HepG2 (cell line): ENCODE results near the gene SORBS2. TPM values are rescaled to one million over a fixed set of nuclear protein-coding genes. Genes with fewer than 3 reads are reported as not detected.

ENCODE experiments used
- ATF7 ChIP-seq, 2 experiments: fragments of 450-650 bp in 1 of 2; sonication (generic) in 1 of 2; formaldehyde crosslinking in 1 of 2; IDR thresholded peaks; 2 replicates each; pipeline versions ENCODE4 v1.4.0 to v1.6.1; 2016 to 2020; ENCODE audit warnings: antibody characterized with exemption in 1 of 2, mild to moderate bottlenecking in 1 of 2, missing genetic modification reagents in 1 of 2
- ATM ChIP-seq: fragments of 450-650 bp; IDR thresholded peaks from 2 replicates; pipeline ENCODE4 v1.7.1; 2017; ENCODE audit warnings: mild to moderate bottlenecking, borderline replicate concordance
- E2F5 ChIP-seq: sonication (generic); formaldehyde crosslinking; conservative IDR thresholded peaks from 2 replicates; pipeline ENCODE4 v1.4.0; 2020; ENCODE audit warnings: missing genetic modification reagents
- GABPB1 ChIP-seq: IDR thresholded peaks from 2 replicates; pipeline ENCODE4 v1.6.1; 2016; ENCODE audit warnings: mild to moderate bottlenecking, missing genetic modification reagents, moderate library complexity, missing compliant biosample characterization
- GTF3A ChIP-seq: sonication (generic); formaldehyde crosslinking; conservative IDR thresholded peaks from 2 replicates; pipeline ENCODE4 v1.4.0; 2020; ENCODE audit warnings: mild to moderate bottlenecking, missing genetic modification reagents
- ISL2 ChIP-seq: sonication (generic); formaldehyde crosslinking; IDR thresholded peaks from 2 replicates; pipeline ENCODE4 v1.5.0; 2020; ENCODE audit warnings: missing genetic modification reagents
- LCORL ChIP-seq, 2 experiments: fragments of 450-650 bp in 1 of 2; sonication (generic) in 1 of 2; formaldehyde crosslinking in 1 of 2; IDR thresholded peaks; 2 replicates each; pipeline versions ENCODE4 v1.5.0 to v1.6.1; 2017 to 2020; ENCODE audit warnings: antibody characterized with exemption in 1 of 2, missing genetic modification reagents in 1 of 2
- MIER3 ChIP-seq: IDR thresholded peaks from 2 replicates; pipeline ENCODE4 v1.6.1; 2016; ENCODE audit warnings: missing compliant biosample characterization, borderline replicate concordance
- NFRKB ChIP-seq: fragments of 450-650 bp; IDR thresholded peaks from 2 replicates; pipeline ENCODE4 v1.6.1; 2017
- NPAS2 ChIP-seq: sonication (generic); formaldehyde crosslinking; IDR thresholded peaks from 2 replicates; pipeline ENCODE4 v1.8.0; 2022; ENCODE audit warnings: mild to moderate bottlenecking, missing genetic modification reagents, borderline replicate concordance
- PCBP1 ChIP-seq: fragments of 200-400 bp; formaldehyde crosslinking; IDR thresholded peaks from 2 replicates; pipeline ENCODE4 v1.6.1; 2017; ENCODE audit warnings: mild to moderate bottlenecking, low read depth, low read length, borderline replicate concordance
- SALL2 ChIP-seq: sonication (generic); formaldehyde crosslinking; IDR thresholded peaks from 2 replicates; pipeline ENCODE4 v1.8.1; 2023; ENCODE audit warnings: mild to moderate bottlenecking, missing genetic modification reagents, inconsistent platforms
- ZFP37 ChIP-seq: sonication (generic); formaldehyde crosslinking; IDR thresholded peaks from 2 replicates; pipeline ENCODE4 v1.4.0; 2020; ENCODE audit warnings: missing genetic modification reagents, borderline replicate concordance
- ZNF264 ChIP-seq: sonication (generic); formaldehyde crosslinking; IDR thresholded peaks from 2 replicates; pipeline ENCODE4 v1.4.0; 2020; ENCODE audit warnings: missing genetic modification reagents
- ZNF331 ChIP-seq: sonication (generic); formaldehyde crosslinking; IDR thresholded peaks from 2 replicates; pipeline ENCODE4 v1.4.0; 2020; ENCODE audit warnings: missing genetic modification reagents
- ZNF724P ChIP-seq: sonication (generic); formaldehyde crosslinking; IDR thresholded peaks from 2 replicates; pipeline ENCODE4 v1.8.0; 2022; ENCODE audit warnings: missing genetic modification reagents, borderline replicate concordance
- ZNF790 ChIP-seq: sonication (generic); formaldehyde crosslinking; IDR thresholded peaks from 2 replicates; pipeline ENCODE4 v1.8.0; 2022; ENCODE audit warnings: missing genetic modification reagents, mild to moderate bottlenecking, borderline replicate concordance
- polyA plus RNA-seq, 8 experiments: library from polyadenylated mRNA; depleted of rRNA in 3 of 8; stranded (reverse) in 7 of 8; unstranded in 1 of 8; fragments of >200 nt; fragmentation: Illumina TruSeq in 4 of 8; extraction: Trizol in 4 of 8; gene quantifications; 2 replicates each; pipeline versions ENCODE4 v1.2.1 to v1.2.3, GENCODE V29; 2011 to 2016; ENCODE audit warnings: low read depth in 4 of 8, missing spikeins in 1 of 8, mixed read lengths in 1 of 8; ENCODE audit not compliant: insufficient read depth in 1 of 8
- total RNA-seq, 5 experiments: library from RNA; depleted of rRNA; stranded (reverse); fragments of >200 nt; fragmentation: Illumina TruSeq; extraction: Trizol; gene quantifications; 2 replicates each; pipeline ENCODE4 v1.2.3, GENCODE V29; 2016; ENCODE audit warnings: low read depth in 1 of 5
- TF ChIP-seq, protein P1 (sequence below): sonication (generic); formaldehyde crosslinking; IDR thresholded peaks from 2 replicates; pipeline ENCODE4 v1.8.1; 2023; ENCODE audit warnings: mild to moderate bottlenecking, missing genetic modification reagents
- TF ChIP-seq, protein P2 (sequence below): sonication (generic); formaldehyde crosslinking; IDR thresholded peaks from 2 replicates; pipeline ENCODE4 v1.4.0; 2020; ENCODE audit warnings: missing genetic modification reagents, borderline replicate concordance

Gene SORBS2
- total and polyA plus RNA-seq, 2 of the 13 experiments (the other 11 are each of a cell fraction or from before 2014, with no cell fraction given), result 25.0 to 80.5 TPM

DNA sequence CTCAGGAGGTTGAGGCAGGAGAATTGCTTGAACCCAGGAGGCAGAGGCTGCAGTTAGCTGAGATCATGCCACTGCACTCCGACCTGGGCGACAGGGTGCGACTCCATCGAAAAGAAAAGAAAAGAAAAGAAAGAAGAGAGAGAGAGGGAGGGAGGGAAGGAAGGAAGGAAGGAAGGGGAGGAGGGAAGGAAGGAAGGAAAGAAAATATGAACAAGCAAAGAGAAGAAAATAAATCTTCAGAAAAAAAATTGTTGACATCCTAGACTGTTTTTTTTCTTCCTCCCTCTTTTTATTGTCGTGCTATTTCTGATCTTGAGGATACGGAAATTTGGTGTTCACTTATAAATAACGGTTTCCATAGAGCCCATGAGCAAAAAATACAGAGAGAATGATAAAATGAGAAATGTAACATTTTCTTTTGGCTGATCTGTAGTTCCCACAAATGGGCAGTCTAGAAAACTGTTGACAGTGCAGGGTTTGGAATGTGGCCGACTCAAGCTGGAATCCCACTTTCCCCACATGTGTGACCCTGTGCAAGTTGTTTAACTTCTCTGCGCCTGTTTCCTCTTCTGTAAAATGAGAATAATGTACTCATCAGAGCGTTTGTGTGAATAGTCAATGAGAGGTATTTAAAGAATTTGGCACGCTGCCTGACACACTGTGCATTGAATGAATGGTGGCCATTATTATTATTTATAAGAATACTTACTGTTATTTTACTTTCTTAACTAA is 19.4 kb downstream of the SORBS2 start (continued):
- no peak for TF ChIP-seq GTF3A (CRISPR knock-in tag)
- TF ChIP-seq ISL2 (CRISPR knock-in tag), result peak; percentile 46; the same call in 1 of the 2 replicates
- TF ChIP-seq ATM, result no peak
- no peak for TF ChIP-seq SALL2 (CRISPR knock-in tag)
- no peak for TF ChIP-seq E2F5 (CRISPR knock-in tag)
- TF ChIP-seq PCBP1, result no peak
- TF ChIP-seq NPAS2 (CRISPR knock-in tag), result no peak
- no peak for TF ChIP-seq NFRKB
- no peak for TF ChIP-seq GABPB1 (CRISPR knock-in tag)
- TF ChIP-seq, protein P1, sequence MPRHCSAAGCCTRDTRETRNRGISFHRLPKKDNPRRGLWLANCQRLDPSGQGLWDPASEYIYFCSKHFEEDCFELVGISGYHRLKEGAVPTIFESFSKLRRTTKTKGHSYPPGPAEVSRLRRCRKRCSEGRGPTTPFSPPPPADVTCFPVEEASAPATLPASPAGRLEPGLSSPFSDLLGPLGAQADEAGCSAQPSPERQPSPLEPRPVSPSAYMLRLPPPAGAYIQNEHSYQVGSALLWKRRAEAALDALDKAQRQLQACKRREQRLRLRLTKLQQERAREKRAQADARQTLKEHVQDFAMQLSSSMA (CRISPR knock-in tag), result no peak
- TF ChIP-seq MIER3 (CRISPR knock-in tag), result no peak
- no peak for TF ChIP-seq ZNF331 (CRISPR knock-in tag)
- no peak for TF ChIP-seq ZNF724P (CRISPR knock-in tag)
- TF ChIP-seq ZNF264 (CRISPR knock-in tag), result no peak
- TF ChIP-seq ZFP37 (CRISPR knock-in tag), result no peak
- no peak for TF ChIP-seq LCORL (IDR thresholded peaks at IDR 0.05)
- TF ChIP-seq LCORL (CRISPR knock-in tag; IDR thresholded peaks at IDR 0.05), result no peak
- no peak for TF ChIP-seq ZNF790 (CRISPR knock-in tag)
- TF ChIP-seq, protein P2, sequence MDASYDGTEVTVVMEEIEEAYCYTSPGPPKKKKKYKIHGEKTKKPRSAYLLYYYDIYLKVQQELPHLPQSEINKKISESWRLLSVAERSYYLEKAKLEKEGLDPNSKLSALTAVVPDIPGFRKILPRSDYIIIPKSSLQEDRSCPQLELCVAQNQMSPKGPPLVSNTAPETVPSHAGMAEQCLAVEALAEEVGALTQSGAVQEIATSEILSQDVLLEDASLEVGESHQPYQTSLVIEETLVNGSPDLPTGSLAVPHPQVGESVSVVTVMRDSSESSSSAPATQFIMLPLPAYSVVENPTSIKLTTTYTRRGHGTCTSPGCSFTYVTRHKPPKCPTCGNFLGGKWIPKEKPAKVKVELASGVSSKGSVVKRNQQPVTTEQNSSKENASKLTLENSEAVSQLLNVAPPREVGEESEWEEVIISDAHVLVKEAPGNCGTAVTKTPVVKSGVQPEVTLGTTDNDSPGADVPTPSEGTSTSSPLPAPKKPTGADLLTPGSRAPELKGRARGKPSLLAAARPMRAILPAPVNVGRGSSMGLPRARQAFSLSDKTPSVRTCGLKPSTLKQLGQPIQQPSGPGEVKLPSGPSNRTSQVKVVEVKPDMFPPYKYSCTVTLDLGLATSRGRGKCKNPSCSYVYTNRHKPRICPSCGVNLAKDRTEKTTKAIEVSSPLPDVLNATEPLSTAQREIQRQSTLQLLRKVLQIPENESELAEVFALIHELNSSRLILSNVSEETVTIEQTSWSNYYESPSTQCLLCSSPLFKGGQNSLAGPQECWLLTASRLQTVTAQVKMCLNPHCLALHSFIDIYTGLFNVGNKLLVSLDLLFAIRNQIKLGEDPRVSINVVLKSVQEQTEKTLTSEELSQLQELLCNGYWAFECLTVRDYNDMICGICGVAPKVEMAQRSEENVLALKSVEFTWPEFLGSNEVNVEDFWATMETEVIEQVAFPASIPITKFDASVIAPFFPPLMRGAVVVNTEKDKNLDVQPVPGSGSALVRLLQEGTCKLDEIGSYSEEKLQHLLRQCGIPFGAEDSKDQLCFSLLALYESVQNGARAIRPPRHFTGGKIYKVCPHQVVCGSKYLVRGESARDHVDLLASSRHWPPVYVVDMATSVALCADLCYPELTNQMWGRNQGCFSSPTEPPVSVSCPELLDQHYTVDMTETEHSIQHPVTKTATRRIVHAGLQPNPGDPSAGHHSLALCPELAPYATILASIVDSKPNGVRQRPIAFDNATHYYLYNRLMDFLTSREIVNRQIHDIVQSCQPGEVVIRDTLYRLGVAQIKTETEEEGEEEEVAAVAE (CRISPR knock-in tag), result no peak
- TF ChIP-seq ATF7 (IDR thresholded peaks at IDR 0.05), result no peak
- TF ChIP-seq ATF7 (CRISPR knock-in tag; IDR thresholded peaks at IDR 0.05), result no peak
